Ascending aorta (tissue), 2 donors: Measurements from ENCODE around the gene ADAMTSL3. TPM values are rescaled to one million over a fixed set of nuclear protein-coding genes. Genes with fewer than 3 reads are reported as not detected.
"Not testable (repeated sequence)": the region's sequence is repeated elsewhere in the genome, so short reads cannot be mapped to it uniquely, and the experiment has no call there.

Experiments used
- DNase-seq, 2 donors: peaks; one replicate each; pipeline ENCODE4 v3.0.0-alpha.2; 2019; ENCODE audit warnings: low spot score in 2 of 2
- H3K27ac ChIP-seq, 2 donors: fragments of 200-600 bp; sonication (generic); one replicate each; pipeline ENCODE4 v1.5.1; 2016 to 2017; ENCODE audit warnings: mild to moderate bottlenecking in 1 of 2
- H3K27me3 ChIP-seq: fragments of 200-600 bp; sonication (generic); one replicate; pipeline ENCODE4 v1.5.1; 2017
- H3K36me3 ChIP-seq, 2 donors: fragments of 200-600 bp; sonication (generic); one replicate each; pipeline ENCODE4 v1.5.1; 2016
- H3K4me1 ChIP-seq, 2 donors: fragments of 200-600 bp; sonication (generic); one replicate each; pipeline ENCODE4 v1.5.1; 2016 to 2017; ENCODE audit warnings: mild to moderate bottlenecking in 1 of 2
- H3K4me3 ChIP-seq, 2 donors: fragments of 200-600 bp; sonication (generic); one replicate each; pipeline ENCODE4 v1.5.1; 2016 to 2017; ENCODE audit warnings: mild to moderate bottlenecking in 1 of 2
- H3K9me3 ChIP-seq, 2 donors: fragments of 200-600 bp; sonication (generic); one replicate each; pipeline ENCODE4 v1.5.1; 2016
- intact Hi-C: fragments of 100-400 bp; cut with DNase I; formaldehyde crosslinking; loops from one replicate; pipeline ENCODE4 v1.15.1; 2023
- total RNA-seq: library from RNA; depleted of rRNA; stranded (reverse); fragments of >200 nt; gene quantifications from one replicate; pipeline ENCODE4 v1.1.0, GENCODE V29; 2016
- TF ChIP-seq, protein P1 (sequence below), 3 experiments: fragments of 200-600 bp in 2 of 3; fragments of 450-650 bp in 1 of 3; sonication (generic) in 2 of 3; IDR thresholded peaks; one replicate each; pipeline ENCODE4 v1.5.1; 2016 to 2019; ENCODE audit warnings: antibody characterized with exemption in 3 of 3, mild to moderate bottlenecking in 1 of 3, moderate library complexity in 1 of 3

The ADAMTSL3 gene
- total RNA-seq, 1 donor from 2014 or later, result 28.1 TPM

DNA sequence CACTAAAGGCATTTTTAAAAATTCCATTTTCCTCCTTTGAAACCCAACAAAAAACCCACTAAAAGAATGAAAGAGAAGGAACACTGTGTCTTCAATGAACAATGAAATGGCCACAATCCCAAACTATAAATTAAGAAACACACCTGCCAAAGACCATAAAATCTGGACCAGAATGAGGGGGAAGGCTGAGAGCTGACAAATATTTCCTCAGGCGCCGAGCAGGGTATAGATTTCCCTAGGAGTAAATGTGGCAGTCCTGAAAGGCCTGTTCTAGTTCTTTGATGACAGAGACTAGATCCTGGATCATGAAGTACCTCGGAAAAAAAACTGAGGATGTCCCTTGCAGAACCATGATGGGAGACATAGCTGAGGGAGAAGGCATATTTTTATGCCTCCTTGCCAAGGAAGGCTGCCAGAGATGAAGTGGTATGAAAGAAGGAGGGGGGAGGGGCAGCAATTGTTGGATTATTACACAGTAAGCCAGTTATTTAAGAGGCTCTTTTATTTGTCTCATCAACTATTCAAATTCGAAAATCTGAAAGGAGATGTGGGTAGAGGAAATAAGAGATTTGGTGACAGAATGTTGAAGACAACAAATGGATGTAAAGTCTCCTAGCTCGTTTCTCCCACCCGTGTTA is 306.4 kb downstream of the ADAMTSL3 start:
- H3K4me1 ChIP-seq, result no peaks in the 10 kb centered on the region
- DNase-seq, result no peak
- no peaks in the 10 kb centered on the region for H3K27me3 ChIP-seq
- peaks cover 0 to 13% of the 10 kb centered on the region in 2 donors for H3K9me3 ChIP-seq
- TF ChIP-seq, protein P1, sequence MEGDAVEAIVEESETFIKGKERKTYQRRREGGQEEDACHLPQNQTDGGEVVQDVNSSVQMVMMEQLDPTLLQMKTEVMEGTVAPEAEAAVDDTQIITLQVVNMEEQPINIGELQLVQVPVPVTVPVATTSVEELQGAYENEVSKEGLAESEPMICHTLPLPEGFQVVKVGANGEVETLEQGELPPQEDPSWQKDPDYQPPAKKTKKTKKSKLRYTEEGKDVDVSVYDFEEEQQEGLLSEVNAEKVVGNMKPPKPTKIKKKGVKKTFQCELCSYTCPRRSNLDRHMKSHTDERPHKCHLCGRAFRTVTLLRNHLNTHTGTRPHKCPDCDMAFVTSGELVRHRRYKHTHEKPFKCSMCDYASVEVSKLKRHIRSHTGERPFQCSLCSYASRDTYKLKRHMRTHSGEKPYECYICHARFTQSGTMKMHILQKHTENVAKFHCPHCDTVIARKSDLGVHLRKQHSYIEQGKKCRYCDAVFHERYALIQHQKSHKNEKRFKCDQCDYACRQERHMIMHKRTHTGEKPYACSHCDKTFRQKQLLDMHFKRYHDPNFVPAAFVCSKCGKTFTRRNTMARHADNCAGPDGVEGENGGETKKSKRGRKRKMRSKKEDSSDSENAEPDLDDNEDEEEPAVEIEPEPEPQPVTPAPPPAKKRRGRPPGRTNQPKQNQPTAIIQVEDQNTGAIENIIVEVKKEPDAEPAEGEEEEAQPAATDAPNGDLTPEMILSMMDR (IDR thresholded peaks at IDR 0.05), result no peak
- peaks cover 0 to 33% of the 10 kb centered on the region in 2 donors for H3K36me3 ChIP-seq
- no peak overlapping the region for H3K4me3 ChIP-seq
- no peak overlapping the region for H3K27ac ChIP-seq
- intact Hi-C loops, result no loop called here

GRCh38 chr15:83961311-83961710 is 307.4 kb downstream of the ADAMTSL3 start:
- DNase-seq, result no peak
- peaks cover 0 to 24% of the 10 kb centered on the region in 2 donors for H3K36me3 ChIP-seq
- intact Hi-C loops, result no loop called here
- peaks cover 0 to 18% of the 10 kb centered on the region in 2 donors for H3K9me3 ChIP-seq
- TF ChIP-seq, protein P1 (IDR thresholded peaks at IDR 0.05), result no peak
- H3K27ac ChIP-seq, result no peak overlapping the region
- H3K27me3 ChIP-seq, result no peaks in the 10 kb centered on the region
- no peaks in the 10 kb centered on the region for H3K4me1 ChIP-seq
- H3K4me3 ChIP-seq, result no peak overlapping the region

- H3K27me3 ChIP-seq, H3K27ac ChIP-seq: not testable (repeated sequence)
Observed at GRCh38 chr15:83964967-83965366, 311.0 kb downstream of the ADAMTSL3 start.

DNA sequence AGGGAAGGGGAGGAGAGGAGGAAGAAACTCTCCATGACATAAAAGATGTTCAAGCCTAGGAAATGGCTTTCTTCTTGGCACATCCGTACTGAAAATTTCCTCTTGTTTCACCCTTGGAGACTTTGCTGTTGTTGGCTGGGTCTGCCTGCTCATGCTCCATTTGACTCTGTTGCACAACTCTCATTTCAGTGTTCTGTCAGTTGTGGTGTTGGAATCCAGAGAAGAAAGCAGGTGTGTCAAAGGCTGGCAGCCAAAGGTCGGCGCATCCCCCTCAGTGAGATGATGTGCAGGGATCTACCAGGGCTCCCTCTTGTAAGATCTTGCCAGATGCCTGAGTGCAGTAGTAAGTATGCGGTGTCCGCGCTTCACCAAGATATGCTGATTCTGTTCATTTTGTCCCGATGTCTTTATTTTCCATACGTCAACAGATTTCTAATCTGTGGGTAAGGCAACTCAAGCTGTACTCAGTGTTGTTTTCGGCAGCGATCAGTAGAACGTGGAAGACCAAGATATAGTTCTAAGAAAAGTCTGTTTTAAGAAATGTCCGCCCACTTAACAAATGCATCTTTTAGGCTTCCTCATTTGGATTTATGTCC is 316.5 kb downstream of the ADAMTSL3 start:
- Histone ChIP-seq H3K27ac (no peak overlapping the region), H3K4me1 (no peaks in the 10 kb centered on the region), H3K27me3 (no peaks in the 10 kb centered on the region), H3K4me3 (no peak overlapping the region), H3K36me3 (peaks cover 0 to 12% of the 10 kb centered on the region in 2 donors), H3K9me3 (peaks cover 5 to 24% of the 10 kb centered on the region in 2 donors)
- intact Hi-C loops, result no loop called here
- no peak for DNase-seq
- TF ChIP-seq, protein P1 (IDR thresholded peaks at IDR 0.05), result no peak

More at GRCh38 chr15:83964967-83965366, 311.0 kb downstream of the ADAMTSL3 start:
- H3K4me3 ChIP-seq, DNase-seq, intact Hi-C loops, H3K4me1 ChIP-seq: not testable (repeated sequence)
- H3K9me3 ChIP-seq, result peaks cover 5 to 37% of the 10 kb centered on the region in 2 donors
- H3K36me3 ChIP-seq, result peaks cover 0 to 12% of the 10 kb centered on the region in 2 donors

DNA sequence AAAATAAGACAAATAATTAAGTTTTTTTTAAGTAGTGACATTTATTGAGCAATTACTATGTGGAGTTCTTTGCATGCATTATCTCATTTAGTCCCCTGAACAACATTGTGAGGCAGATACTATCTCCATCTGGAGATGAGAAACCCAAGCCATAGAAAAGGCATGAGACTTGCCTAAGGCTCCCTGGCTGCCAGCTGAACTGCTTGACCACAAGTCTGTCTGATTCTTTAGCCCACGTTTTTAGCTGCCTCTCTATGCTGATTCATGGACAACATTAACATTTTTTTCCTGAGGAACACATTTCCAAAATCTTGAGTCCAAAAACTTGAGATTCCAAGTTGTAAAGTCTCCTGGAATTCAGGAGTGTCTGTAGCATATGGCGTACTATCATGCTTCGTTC is 318.1 kb downstream of the ADAMTSL3 start:
- DNase-seq, result no peak
- peaks cover 0 to 19% of the 10 kb centered on the region in 2 donors for H3K36me3 ChIP-seq
- no peak overlapping the region for H3K27ac ChIP-seq
- intact Hi-C loops, result no loop called here
- TF ChIP-seq, protein P1 (IDR thresholded peaks at IDR 0.05), result no peak
- no peak overlapping the region for H3K4me3 ChIP-seq
- peaks cover 5 to 12% of the 10 kb centered on the region in 2 donors for H3K9me3 ChIP-seq
- H3K27me3 ChIP-seq, result no peaks in the 10 kb centered on the region
- no peaks in the 10 kb centered on the region for H3K4me1 ChIP-seq

DNA sequence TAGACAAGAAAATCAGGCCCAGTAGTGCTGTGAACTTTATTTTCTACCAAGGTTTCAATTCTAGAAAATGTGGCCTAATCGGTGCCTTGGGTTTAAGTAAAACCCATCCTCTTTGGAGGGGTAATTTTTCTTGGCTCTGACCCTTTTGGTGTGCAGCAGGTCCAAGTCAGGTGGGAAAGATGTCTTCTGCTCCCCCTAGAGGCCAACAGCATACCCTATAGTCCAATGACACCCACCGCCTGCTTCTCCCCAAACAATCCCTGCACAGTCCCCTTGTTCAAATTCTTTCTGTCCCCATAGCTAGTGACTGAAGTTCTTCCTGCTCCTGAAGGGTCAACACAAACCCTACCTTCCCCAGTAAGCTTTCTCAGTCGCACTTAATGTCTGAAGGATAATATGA is 319.9 kb downstream of the ADAMTSL3 start:
- DNase-seq, result no peak
- Histone ChIP-seq H3K9me3 (no peaks in the 10 kb centered on the region), H3K36me3 (peaks cover 0 to 19% of the 10 kb centered on the region in 2 donors), H3K27me3 (no peaks in the 10 kb centered on the region), H3K4me3 (no peak overlapping the region), H3K27ac (no peak overlapping the region), H3K4me1 (peaks cover 0 to 6% of the 10 kb centered on the region in 2 donors)
- TF ChIP-seq, protein P1 (IDR thresholded peaks at IDR 0.05), result no peak
- intact Hi-C loops, result no loop called here
